ENCODE results near the gene ALDH8A1. TPM values are rescaled to one million over a fixed set of nuclear protein-coding genes. Genes with fewer than 3 reads are reported as not detected.
"Not testable (repeated sequence)": the region's sequence is repeated elsewhere in the genome, so short reads cannot be mapped to it uniquely, and the experiment has no call there.

Gene ALDH8A1
- total and polyA plus RNA-seq, 2 of the 8 experiments (the other 6 are each of a cell fraction or from before 2014, with no cell fraction given): 0.08 to 0.28 TPM

GRCh38 chr6:134898166-134898565 lies 51.7 kb downstream of the ALDH8A1 start:
- H3K23me2 ChIP-seq (ENCODE audit: low read depth, low read length); H4K8ac ChIP-seq (ENCODE audit: extremely low read depth, insufficient read depth, low read length); H3K4me2 ChIP-seq (ENCODE audit: insufficient read depth in 1 of 2, low read depth in 2 of 2, low read length in 2 of 2); H2BK12ac ChIP-seq (ENCODE audit: low read depth, low read length); H2AK5ac ChIP-seq (ENCODE audit: low read depth, low read length); H3K56ac ChIP-seq (replicated peaks; ENCODE audit: insufficient read length, low read depth, low read length); H3K9ac ChIP-seq (replicated peaks in 1 of 4; ENCODE audit: extremely low read depth in 1 of 4, low read depth in 3 of 4, low read length in 3 of 4); H4K91ac ChIP-seq (replicated peaks; ENCODE audit: insufficient read length, low read length); H2BK20ac ChIP-seq (ENCODE audit: low read length); H3K18ac ChIP-seq (ENCODE audit: extremely low read depth, low read length); DNase-seq (ENCODE audit: low read depth in 1 of 2, low spot score in 2 of 2); H4K5ac ChIP-seq (ENCODE audit: insufficient read length, low read depth, low read length); H3K79me1 ChIP-seq (ENCODE audit: low read depth, low read length); H3K79me2 ChIP-seq (ENCODE audit: control insufficient read depth in 1 of 2, insufficient read depth in 2 of 2, low read length in 2 of 2); H2BK15ac ChIP-seq (ENCODE audit: low read length); POLR2A ChIA-PET (ENCODE audit: partially characterized antibody); FAIRE-seq; H2BK120ac ChIP-seq (replicated peaks; ENCODE audit: low read depth, low read length); H3K27ac ChIP-seq (ENCODE audit: low read depth, low read length); H2BK5ac ChIP-seq (ENCODE audit: low read depth, low read length); H3K4me3 ChIP-seq (ENCODE audit: extremely low read depth in 1 of 4, insufficient read depth in 2 of 4, low read depth in 3 of 4, low read length in 4 of 4); H3K14ac ChIP-seq (ENCODE audit: insufficient read length); H3K27me3 ChIP-seq (replicated peaks in 1 of 4; ENCODE audit: control insufficient read depth in 3 of 4, extremely low read depth in 1 of 4, insufficient read depth in 3 of 4, low read length in 3 of 4); H3K4ac ChIP-seq (replicated peaks; ENCODE audit: insufficient read length, low read depth, low read length); H3K36me3 ChIP-seq (ENCODE audit: control insufficient read depth in 2 of 4, insufficient read depth in 4 of 4, low read length in 3 of 4); H3K9me3 ChIP-seq (ENCODE audit: insufficient read depth in 2 of 2, low read depth in 1 of 2, low read length in 1 of 2); H3K4me1 ChIP-seq (replicated peaks in 1 of 4; ENCODE audit: control insufficient read depth in 3 of 4, insufficient read depth in 4 of 4, low read length in 3 of 4); H2AFZ ChIP-seq (ENCODE audit: low read length); H4K20me1 ChIP-seq (replicated peaks in 1 of 2; ENCODE audit: control insufficient read depth in 1 of 2, insufficient read depth in 2 of 2, low read length in 2 of 2); H3K23ac ChIP-seq (ENCODE audit: insufficient read length): not testable (repeated sequence)
- CTCF ChIA-PET (ENCODE audit: partially characterized antibody): interaction anchor here (0.9 to 2.1 kb wide), 3 partner anchors 16 to 42 kb away, joined by 3 to 7 read pairs (median 3); no protein-coding TSS in a partner anchor
- WGBS, 2 experiments (ENCODE audit: extremely low coverage in 1 of 2, insufficient coverage in 1 of 2, insufficient read length in 1 of 2, insufficient replicate concordance in 2 of 2, low coverage in 1 of 2, low lambda C conversion rate in 2 of 2, missing lambda C conversion rate in 1 of 2): 92% methylated on average over 5 of the region's 5 CpGs; no CpG with 5 or more reads in 1 of the 2 experiments
